NCI-H1930 (cell line): ENCODE results near the gene NUDT8.
A peak's percentile ranks its signal among the peaks of the same experiment; 100 is the strongest.
"Not testable (repeated sequence)": the region's sequence is repeated elsewhere in the genome, so short reads cannot be mapped to it uniquely, and the experiment has no call there.

Experiments used
- DNase-seq, 2 experiments: peaks; one replicate each; lab custom pipeline; 2025; lab: John Stamatoyannopoulos, UW

The NUDT8 gene

GRCh38 chr11:67627812-67628624, 1.7 kb downstream of the NUDT8 start:
- no peak for DNase-seq

GRCh38 chr11:67627441-67627811, 2.3 kb downstream of the NUDT8 start:
- no peak for DNase-seq

- DNase-seq, result no peak
Measured at GRCh38 chr11:67626970-67627369, 2.8 kb downstream of the NUDT8 start.

GRCh38 chr11:67626131-67626833, 3.5 kb downstream of the NUDT8 start:
- not testable (repeated sequence) for DNase-seq

- not testable (repeated sequence) for DNase-seq
Measured at GRCh38 chr11:67623795-67624194, 5.9 kb downstream of the NUDT8 start.

GRCh38 chr11:67622905-67623304, 6.8 kb downstream of the NUDT8 start:
- DNase-seq, result not testable (repeated sequence)

- DNase-seq, result not testable (repeated sequence)
Measured at GRCh38 chr11:67621928-67622327, 7.8 kb downstream of the NUDT8 start.

- not testable (repeated sequence) for DNase-seq
Measured at GRCh38 chr11:67620621-67621020, 9.1 kb downstream of the NUDT8 start.

GRCh38 chr11:67619683-67620618, 9.8 kb downstream of the NUDT8 start:
- DNase-seq, result not testable (repeated sequence)

- DNase-seq, result not testable (repeated sequence)
Measured at GRCh38 chr11:67618901-67619659, 10.7 kb downstream of the NUDT8 start.

GRCh38 chr11:67617243-67617953, 12.3 kb downstream of the NUDT8 start:
- DNase-seq, result no peak

GRCh38 chr11:67616431-67617242, 13.1 kb downstream of the NUDT8 start:
- no peak for DNase-seq

- no peak for DNase-seq
Measured at GRCh38 chr11:67615728-67616430, 13.9 kb downstream of the NUDT8 start.

GRCh38 chr11:67614730-67615714, 14.7 kb downstream of the NUDT8 start:
- DNase-seq, result no peak

GRCh38 chr11:67613960-67614715, 15.6 kb downstream of the NUDT8 start:
- peak in 1 of 2 experiments; percentile 36 for DNase-seq

GRCh38 chr11:67613313-67613959, 16.3 kb downstream of the NUDT8 start:
- DNase-seq, result no peak

GRCh38 chr11:67612751-67613150, 17.0 kb downstream of the NUDT8 start:
- DNase-seq, result no peak
